ENCODE results near the gene SEPTIN5. TPM values are rescaled to one million over a fixed set of nuclear protein-coding genes. Genes with fewer than 3 reads are reported as not detected.

The SEPTIN5 gene
- total and polyA plus RNA-seq, 9 of the 15 experiments (the other 6 are each of a cell fraction or from before 2014, with no cell fraction given): 0.03 to 195 (median 119) TPM

DNA sequence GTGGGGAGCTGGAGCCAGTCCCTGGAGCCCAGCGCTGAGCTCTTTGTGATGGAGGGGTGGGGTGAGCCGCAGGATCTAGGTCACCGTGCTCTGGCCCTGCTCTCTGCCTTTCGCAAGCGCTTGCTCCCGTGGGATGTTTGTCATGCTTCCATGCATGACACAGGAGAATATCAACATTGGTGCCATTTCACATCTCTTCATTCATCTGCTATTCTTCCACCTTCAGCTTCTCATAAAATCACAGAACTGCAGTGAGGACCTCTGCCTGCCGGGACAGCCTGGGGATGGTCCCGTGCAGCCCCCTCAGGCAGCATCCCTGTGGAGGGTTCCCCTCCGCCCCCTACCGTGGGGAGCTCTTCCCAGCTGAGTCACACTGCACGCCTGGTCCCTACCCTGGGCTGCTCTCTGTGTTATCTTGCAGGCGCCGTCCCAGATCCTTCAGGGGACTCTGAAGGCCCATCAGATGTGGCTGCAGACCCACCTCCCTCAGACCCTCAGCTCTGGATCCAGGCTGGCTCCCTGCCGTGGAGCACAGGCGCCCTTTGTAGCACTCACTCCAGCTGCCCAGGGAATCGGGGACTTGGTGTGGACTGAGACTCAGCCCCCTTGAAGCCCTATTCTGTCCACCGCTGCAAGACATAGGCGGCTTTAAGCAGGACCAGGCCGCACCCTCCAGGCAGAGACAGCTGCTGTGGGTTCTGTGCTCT is 5.1 kb upstream of the SEPTIN5 start (continued):
- TF ChIP-seq ARID1B (IDR thresholded peaks at IDR 0.05): no peak; the same call in 1 of the 2 replicates
- TF ChIP-seq THAP7 (CRISPR knock-in tag; IDR thresholded peaks at IDR 0.05): no peak
- 0 out of 2 replicates have a peak, but pooled peaks have one; percentile 52 for TF ChIP-seq HDAC6 (IDR thresholded peaks at IDR 0.05; ENCODE audit: low read depth, low read length)
- peak; percentile 10; the same call in 1 of the 2 replicates for TF ChIP-seq ZBTB34 (CRISPR knock-in tag; IDR thresholded peaks at IDR 0.05)
- 0 out of 2 replicates have a peak, but pooled peaks have one; percentile 24 for TF ChIP-seq BHLHE40 (IDR thresholded peaks at IDR 0.05; ENCODE audit: low read length)
- no peak for TF ChIP-seq ZC3H8 (IDR thresholded peaks at IDR 0.05)
- 0 out of 2 replicates have a peak, but pooled peaks have one; percentile 29 for TF ChIP-seq SMARCE1 (IDR thresholded peaks at IDR 0.05)
- TF ChIP-seq, protein P1, sequence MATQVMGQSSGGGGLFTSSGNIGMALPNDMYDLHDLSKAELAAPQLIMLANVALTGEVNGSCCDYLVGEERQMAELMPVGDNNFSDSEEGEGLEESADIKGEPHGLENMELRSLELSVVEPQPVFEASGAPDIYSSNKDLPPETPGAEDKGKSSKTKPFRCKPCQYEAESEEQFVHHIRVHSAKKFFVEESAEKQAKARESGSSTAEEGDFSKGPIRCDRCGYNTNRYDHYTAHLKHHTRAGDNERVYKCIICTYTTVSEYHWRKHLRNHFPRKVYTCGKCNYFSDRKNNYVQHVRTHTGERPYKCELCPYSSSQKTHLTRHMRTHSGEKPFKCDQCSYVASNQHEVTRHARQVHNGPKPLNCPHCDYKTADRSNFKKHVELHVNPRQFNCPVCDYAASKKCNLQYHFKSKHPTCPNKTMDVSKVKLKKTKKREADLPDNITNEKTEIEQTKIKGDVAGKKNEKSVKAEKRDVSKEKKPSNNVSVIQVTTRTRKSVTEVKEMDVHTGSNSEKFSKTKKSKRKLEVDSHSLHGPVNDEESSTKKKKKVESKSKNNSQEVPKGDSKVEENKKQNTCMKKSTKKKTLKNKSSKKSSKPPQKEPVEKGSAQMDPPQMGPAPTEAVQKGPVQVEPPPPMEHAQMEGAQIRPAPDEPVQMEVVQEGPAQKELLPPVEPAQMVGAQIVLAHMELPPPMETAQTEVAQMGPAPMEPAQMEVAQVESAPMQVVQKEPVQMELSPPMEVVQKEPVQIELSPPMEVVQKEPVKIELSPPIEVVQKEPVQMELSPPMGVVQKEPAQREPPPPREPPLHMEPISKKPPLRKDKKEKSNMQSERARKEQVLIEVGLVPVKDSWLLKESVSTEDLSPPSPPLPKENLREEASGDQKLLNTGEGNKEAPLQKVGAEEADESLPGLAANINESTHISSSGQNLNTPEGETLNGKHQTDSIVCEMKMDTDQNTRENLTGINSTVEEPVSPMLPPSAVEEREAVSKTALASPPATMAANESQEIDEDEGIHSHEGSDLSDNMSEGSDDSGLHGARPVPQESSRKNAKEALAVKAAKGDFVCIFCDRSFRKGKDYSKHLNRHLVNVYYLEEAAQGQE (IDR thresholded peaks at IDR 0.05; ENCODE audit: borderline replicate concordance): no peak
- TF ChIP-seq, protein P1 (CRISPR knock-in tag; IDR thresholded peaks at IDR 0.05; ENCODE audit: low read depth): 0 out of 2 replicates have a peak, but pooled peaks have one; percentile 10
- 0 out of 2 replicates have a peak, but pooled peaks have one; percentile 1 for TF ChIP-seq RFX7 (CRISPR knock-in tag; IDR thresholded peaks at IDR 0.05)
- no peak for TF ChIP-seq ZNF695 (CRISPR knock-in tag; IDR thresholded peaks at IDR 0.05)
- peak; percentile 59; the same call in 1 of the 2 replicates for TF ChIP-seq CTBP1 (IDR thresholded peaks at IDR 0.05; ENCODE audit: borderline replicate concordance)
- no peak for TF ChIP-seq CC2D1A (IDR thresholded peaks at IDR 0.05)
- no peak for TF ChIP-seq MLX (CRISPR knock-in tag; conservative IDR thresholded peaks at IDR 0.05)
- TF ChIP-seq ATF1 (CRISPR knock-in tag; IDR thresholded peaks at IDR 0.05): no peak
- TF ChIP-seq ATF1 (tag; IDR thresholded peaks at IDR 0.05): peak; percentile 37; the same call in 1 of the 2 replicates
- TF ChIP-seq ZBTB7A (IDR thresholded peaks at IDR 0.05; ENCODE audit: borderline replicate concordance, control insufficient read depth, low read depth, low read length): peak; percentile 64; the same call in 1 of the 2 replicates
- peak; percentile 69 for TF ChIP-seq FOSL1 (tag; conservative IDR thresholded peaks at IDR 0.05)
